Hepatic stellate cell (primary cell): ENCODE measurements around the gene PIGZ.

ENCODE experiments used
- DNase-seq: peaks from one replicate; pipeline ENCODE4 v3.0.0; 2011; ENCODE audit warnings: low spot score

PIGZ gene

GRCh38 chr3:196915375-196915774 lies 53.3 kb downstream of the PIGZ start:
- DNase-seq: no peak

- DNase-seq: no peak
Observed at GRCh38 chr3:196914866-196915265, 53.8 kb downstream of the PIGZ start.

GRCh38 chr3:196903740-196904139 lies 64.9 kb downstream of the PIGZ start:
- no peak for DNase-seq

GRCh38 chr3:196902296-196902695 lies 66.3 kb downstream of the PIGZ start:
- DNase-seq: no peak

- no peak for DNase-seq
Observed at GRCh38 chr3:196901768-196902167, 66.9 kb downstream of the PIGZ start.
